GM21526 (cell line): ENCODE measurements around the gene DNAH2.
A peak's percentile ranks its signal among the peaks of the same experiment; 100 is the strongest.

ENCODE experiments used
- ATAC-seq: cut with Tn5 transposase; IDR thresholded peaks from one replicate; pipeline ENCODE4 v1.9.1; 2021; ENCODE audit warnings: moderate library complexity; ENCODE audit not compliant: unreplicated experiment, low FRiP score

DNAH2 gene

DNA sequence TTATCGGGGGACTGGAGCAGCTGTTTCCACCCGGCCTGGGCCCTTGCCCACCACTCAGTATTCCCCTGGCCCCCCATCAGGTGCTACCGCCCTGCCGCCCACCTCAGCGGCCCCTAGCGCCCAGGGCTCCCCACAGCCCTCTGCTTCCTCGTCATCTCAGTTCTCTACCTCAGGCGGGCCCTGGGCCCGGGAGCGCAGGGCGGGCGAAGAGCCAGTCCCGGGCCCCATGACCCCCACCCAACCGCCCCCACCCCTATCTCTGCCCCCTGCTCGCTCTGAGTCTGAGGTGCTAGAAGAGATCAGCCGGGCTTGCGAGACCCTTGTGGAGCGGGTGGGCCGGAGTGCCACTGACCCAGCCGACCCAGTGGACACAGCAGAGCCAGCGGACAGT lies 131.2 kb downstream of the DNAH2 start:
- ATAC-seq, result no peak

DNA sequence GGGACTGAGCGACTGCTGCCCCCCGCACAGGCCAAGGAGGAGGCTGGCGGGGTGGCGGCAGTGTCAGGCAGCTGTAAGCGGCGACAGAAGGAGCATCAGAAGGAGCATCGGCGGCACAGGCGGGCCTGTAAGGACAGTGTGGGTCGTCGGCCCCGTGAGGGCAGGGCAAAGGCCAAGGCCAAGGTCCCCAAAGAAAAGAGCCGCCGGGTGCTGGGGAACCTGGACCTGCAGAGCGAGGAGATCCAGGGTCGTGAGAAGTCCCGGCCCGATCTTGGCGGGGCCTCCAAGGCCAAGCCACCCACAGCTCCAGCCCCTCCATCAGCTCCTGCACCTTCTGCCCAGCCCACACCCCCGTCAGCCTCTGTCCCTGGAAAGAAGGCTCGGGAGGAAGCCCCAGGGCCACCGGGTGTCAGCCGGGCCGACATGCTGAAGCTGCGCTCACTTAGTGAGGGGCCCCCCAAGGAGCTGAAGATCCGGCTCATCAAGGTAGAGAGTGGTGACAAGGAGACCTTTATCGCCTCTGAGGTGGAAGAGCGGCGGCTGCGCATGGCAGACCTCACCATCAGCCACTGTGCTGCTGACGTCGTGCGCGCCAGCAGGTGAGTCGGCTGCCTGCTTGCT lies 131.7 kb downstream of the DNAH2 start:
- ATAC-seq, result no peak

DNA sequence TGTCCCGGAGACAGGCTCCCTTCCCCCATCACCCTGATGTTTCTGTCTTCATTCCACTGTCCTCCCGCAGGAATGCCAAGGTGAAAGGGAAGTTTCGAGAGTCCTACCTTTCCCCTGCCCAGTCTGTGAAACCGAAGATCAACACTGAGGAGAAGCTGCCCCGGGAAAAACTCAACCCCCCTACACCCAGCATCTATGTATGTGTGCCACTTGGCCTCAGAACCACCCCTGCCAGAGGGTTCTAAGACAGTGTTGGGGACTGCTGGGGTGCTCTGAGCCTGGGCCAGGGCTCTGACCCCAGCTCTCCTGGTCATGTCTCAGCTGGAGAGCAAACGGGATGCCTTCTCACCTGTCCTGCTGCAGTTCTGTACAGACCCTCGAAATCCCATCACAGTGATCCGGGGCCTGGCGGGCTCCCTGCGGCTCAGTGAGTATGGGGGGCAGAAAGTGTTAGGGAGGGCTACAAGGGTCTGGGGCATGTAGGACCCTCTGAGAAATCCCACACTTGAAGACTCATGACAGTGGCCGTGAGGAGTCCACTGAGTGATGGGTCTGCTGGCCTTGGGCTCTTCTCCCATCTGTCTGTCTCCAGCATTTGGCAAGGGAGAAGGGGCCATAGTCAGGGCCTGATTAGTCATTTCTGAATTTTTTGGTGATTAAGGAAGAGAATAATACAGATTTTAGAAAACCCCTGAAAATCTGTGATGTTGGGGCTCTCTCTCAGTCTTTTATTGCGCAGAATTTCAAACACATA lies 132.4 kb downstream of the DNAH2 start:
- ATAC-seq, result no peak

DNA sequence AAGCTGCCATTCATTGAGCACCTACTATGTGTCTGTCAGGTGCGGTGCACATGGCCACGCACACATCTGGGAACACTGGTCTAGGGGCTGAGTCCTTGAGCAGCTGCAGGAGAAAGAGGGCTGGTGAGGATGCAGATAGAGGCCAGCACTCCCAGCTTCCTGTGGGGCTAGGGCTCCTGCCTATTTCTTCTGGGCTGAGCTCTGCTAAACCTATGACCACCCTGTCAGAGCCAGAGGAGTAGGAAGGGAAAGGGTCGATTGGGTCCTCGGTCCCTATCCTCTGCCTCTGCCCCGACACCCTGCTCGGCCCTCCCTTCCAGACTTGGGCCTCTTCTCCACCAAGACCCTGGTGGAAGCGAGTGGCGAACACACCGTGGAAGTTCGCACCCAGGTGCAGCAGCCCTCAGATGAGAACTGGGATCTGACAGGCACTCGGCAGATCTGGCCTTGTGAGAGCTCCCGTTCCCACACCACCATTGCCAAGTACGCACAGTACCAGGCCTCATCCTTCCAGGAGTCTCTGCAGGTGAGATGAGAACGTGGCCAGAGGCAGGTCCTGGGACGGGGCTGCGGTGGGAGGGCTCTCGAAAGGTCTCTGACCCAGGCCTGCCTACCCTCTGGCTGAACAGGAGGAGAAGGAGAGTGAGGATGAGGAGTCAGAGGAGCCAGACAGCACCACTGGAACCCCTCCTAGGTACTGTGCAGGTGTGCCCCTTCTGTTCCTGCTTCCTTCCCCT lies 133.3 kb downstream of the DNAH2 start:
- no peak for ATAC-seq

DNA sequence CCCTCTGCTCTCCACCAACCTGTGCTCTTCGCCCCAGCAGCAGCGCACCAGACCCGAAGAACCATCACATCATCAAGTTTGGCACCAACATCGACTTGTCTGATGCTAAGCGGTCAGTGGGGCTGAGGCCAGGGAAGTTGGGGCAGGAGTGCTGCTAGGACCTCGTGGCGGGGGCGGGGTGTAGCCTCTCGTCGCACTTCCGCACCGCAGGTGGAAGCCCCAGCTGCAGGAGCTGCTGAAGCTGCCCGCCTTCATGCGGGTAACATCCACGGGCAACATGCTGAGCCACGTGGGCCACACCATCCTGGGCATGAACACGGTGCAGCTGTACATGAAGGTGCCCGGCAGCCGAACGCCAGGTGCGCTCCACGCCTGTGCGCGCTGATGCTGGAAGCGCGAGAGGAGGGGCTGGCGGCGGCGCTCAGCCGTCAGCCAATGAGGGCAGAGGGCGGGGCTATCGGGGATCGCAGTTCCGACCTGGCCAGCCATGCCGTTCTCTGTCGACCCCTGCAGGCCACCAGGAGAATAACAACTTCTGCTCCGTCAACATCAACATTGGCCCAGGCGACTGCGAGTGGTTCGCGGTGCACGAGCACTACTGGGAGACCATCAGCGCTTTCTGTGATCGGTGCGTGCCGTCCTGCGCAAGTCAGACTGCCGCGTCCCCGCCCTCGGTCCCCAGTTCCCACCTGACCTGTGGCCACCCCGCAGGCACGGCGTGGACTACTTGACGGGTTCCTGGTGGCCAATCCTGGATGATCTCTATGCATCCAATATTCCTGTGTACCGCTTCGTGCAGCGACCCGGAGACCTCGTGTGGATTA lies 134.1 kb downstream of the DNAH2 start:
- ATAC-seq, result peak; percentile 49

DNA sequence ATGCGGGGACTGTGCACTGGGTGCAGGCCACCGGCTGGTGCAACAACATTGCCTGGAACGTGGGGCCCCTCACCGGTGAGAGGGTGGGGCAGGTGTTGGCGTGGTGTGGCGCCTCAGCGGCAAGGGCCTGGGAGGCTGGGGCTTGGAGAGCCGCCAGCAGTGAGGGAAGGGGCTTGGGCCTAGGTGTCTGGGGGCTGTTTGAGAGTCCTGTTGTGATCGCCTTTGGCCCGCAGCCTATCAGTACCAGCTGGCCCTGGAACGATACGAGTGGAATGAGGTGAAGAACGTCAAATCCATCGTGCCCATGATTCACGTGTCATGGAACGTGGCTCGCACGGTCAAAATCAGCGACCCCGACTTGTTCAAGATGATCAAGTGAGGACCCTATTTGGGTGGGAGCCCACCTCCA lies 134.7 kb downstream of the DNAH2 start:
- no peak for ATAC-seq

DNA sequence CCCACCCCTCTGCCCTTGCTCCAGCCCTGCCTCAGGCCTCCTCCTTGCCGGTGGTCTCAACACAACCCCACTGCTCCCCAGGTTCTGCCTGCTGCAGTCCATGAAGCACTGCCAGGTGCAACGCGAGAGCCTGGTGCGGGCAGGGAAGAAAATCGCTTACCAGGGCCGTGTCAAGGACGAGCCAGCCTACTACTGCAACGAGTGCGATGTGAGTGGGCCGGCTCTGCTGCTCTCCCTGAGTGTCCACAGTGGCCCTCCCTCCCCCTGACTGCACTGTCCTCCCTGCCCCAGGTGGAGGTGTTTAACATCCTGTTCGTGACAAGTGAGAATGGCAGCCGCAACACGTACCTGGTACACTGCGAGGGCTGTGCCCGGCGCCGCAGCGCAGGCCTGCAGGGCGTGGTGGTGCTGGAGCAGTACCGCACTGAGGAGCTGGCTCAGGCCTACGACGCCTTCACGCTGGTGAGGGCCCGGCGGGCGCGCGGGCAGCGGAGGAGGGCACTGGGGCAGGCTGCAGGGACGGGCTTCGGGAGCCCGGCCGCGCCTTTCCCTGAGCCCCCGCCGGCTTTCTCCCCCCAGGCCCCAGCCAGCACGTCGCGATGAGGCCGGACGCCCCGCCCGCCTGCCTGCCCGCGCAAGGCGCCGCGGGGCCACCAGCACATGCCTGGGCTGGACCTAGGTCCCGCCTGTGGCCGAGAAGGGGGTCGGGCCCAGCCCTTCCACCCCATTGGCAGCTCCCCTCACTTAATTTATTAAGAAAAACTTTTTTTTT lies 135.6 kb downstream of the DNAH2 start:
- no peak for ATAC-seq

DNA sequence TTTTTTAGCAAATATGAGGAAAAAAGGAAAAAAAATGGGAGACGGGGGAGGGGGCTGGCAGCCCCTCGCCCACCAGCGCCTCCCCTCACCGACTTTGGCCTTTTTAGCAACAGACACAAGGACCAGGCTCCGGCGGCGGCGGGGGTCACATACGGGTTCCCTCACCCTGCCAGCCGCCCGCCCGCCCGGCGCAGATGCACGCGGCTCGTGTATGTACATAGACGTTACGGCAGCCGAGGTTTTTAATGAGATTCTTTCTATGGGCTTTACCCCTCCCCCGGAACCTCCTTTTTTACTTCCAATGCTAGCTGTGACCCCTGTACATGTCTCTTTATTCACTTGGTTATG lies 136.1 kb downstream of the DNAH2 start:
- no peak for ATAC-seq

DNA sequence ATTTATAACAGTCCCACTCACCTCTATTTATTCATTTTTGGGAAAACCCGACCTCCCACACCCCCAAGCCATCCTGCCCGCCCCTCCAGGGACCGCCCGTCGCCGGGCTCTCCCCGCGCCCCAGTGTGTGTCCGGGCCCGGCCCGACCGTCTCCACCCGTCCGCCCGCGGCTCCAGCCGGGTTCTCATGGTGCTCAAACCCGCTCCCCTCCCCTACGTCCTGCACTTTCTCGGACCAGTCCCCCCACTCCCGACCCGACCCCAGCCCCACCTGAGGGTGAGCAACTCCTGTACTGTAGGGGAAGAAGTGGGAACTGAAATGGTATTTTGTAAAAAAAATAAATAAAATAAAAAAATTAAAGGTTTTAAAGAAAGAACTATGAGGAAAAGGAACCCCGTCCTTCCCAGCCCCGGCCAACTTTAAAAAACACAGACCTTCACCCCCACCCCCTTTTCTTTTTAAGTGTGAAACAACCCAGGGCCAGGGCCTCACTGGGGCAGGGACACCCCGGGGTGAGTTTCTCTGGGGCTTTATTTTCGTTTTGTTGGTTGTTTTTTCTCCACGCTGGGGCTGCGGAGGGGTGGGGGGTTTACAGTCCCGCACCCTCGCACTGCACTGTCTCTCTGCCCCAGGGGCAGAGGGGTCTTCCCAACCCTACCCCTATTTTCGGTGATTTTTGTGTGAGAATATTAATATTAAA lies 136.7 kb downstream of the DNAH2 start:
- ATAC-seq, result no peak

DNA sequence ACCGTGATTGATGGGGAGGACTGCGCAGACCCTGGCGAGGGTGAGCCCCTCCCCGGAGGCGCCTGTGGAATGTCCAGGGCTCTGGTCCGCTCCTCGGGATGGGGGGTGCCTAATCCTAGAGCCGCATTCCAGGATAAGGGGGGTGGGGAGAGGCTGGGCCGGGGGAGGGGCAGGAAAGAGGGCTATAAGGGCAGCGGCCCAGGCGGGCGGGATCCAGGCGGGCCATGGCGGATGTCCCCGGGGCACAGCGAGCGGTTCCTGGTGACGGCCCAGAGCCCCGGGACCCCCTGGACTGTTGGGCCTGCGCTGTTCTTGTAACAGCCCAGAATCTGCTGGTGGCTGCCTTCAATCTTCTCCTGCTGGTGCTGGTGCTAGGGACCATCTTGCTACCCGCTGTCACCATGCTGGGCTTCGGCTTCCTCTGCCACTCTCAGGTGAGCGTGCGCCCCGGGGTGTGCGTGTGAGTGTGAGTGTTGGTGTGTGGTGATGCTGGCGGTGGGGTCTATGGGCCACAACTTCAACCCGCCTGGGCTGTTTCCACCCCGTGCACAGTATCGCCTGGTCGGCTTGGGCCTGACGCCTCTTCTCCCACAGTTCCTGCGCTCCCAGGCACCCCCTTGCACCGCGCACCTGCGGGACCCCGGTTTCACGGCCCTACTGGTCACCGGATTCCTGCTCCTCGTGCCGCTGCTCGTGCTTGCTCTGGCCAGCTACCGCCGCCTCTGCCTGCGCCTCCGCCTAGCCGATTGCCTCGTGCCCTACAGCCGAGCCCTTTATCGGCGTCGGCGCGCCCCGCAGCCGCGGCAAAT lies 137.5 kb downstream of the DNAH2 start, which contains the start of gene TMEM88:
Gene TMEM88 (plus strand): TSS at position 216 of the 809 bp plus-strand sequence. CDS start 9 bp downstream, at position 225.
- ATAC-seq, result no peak

DNA sequence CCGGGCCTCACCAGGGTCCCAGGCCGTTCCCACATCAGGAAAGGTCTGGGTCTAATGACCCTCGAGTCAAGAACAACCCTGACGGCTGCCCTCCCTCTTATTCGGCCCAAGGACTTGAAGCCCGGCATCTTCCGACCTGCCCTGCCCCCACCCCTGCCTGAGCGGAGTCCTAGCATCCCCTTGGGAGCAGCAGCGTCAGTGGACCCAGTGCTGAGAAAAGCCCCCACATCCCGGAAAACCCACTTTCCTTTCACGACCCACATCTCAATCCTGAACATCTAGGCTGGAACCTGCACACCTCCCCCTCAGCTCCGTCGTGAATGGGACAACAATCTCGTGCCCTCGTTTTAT lies 138.1 kb downstream of the DNAH2 start:
- ATAC-seq, result no peak

DNA sequence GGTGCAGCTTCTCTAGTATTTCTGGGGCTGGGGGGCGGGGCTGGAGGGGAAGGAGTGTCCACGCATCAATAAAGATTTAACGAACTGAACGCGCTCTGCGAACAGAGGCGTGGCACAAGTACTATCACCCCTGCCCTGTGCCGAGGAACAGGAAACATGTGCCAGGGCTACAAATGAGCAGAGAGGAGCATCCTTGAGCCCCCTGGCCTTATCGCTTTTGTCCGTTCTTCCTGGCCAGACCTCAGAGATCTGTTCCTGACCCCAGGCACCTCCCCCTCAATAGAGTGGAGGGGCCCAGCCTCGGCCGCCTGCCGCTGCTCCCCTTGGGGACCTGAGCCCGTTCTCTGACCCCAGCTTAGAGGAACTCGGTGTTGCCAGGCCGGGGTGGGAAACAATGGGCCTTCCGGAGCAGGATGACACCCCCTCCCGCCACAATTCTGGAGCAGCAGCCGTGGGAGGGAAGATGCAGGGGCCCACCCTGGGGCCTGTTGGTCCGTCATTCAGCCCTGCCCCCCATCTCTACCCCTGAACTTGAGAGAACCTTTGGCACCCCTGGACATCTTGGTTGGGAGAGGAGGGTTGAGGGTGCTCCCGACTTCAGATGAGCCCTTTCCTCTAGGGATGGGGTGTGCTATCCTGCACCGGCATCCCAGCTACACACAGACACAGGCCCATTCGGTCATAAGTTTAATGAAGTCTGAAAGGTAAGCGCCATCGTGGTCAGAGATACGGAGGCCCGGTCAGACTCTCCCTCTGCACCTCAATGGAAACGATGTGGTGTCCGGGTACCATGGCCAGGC lies 138.7 kb downstream of the DNAH2 start:
- ATAC-seq, result no peak

DNA sequence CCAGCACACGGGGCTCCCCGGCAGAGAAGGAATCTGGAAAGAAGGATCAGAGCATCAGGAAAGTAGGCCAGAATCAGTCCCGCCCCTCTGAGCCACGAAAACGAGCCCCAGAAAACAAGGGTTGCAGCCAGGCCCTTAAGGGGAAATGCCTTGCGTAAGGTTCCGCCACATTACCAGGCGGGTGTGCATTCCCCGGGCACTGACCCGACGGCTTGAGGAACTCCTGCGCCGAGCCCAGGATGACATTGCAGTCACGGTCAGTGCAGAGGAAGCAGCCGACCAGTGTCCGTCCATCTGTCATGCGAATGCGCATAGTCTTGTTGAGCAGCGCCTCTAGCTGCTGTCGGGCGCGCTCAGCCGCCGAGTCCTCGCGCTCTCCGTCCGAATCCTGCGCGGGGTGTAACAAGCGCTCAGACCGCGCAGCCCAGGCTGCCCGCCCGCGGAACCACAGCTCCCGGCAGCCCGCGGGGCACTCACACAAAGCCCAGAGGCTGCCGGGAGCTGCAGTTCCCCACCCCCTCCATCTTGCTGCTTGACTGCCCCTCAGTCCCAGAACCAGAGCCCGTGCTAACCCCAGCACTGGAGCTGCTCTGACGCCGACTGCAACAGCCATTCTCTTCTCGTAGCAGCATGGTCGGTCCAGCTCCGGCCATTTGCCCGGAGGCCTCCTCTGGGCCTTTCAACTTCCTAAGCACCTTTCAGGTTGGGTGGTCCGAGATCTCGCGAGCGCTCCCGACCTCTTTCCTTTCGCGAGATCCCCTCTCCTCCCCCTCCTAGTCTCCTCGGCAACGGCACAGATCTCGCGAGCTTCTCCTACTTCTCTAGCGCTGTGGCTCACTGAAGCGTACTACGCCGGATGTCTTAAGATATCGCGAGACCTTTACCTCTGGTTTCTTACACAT lies 139.5 kb downstream of the DNAH2 start, which contains the start of gene NAA38:
Gene NAA38 (minus strand): TSS at position 749 of the 902 bp plus-strand sequence. CDS start 96 bp downstream, at position 653.
- ATAC-seq, result peak; percentile 60

DNA sequence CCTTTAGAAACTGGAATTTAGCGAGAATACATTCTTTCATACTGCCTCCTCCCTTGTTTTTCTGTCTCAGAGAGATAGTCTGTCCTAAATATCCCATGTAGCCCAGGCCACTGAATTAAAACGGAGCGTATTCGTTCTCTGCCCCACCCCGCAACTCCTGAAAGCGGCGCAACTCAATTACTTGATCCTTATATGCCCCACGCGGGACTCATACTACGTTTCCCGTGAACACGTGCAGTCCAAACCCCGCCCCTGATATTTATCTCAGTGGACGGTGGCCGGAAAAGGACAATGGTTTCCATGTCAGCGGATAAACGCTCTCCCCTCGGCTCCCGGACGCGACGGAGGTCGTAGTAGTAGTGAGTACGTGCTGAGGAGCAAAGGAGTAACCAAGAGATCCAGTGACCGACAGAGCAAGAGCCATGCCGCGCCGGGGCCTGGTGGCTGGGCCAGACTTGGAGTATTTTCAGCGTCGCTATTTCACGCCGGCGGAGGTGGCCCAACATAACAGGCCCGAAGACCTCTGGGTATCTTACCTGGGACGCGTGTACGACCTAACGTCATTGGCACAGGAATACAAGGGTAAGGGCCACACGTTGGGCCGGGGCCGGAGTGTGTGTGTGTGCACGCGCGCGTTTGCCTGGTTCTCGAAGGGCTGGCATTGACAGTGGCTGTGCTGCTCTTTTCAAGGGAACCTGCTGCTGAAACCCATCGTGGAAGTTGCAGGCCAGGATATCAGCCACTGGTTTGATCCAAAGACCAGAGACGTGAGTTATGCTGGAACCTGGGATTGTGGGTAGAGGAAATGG lies 140.4 kb downstream of the DNAH2 start, which contains the start of gene CYB5D1:
Gene CYB5D1 (plus strand): TSS at position 291 of the 809 bp plus-strand sequence. CDS start 132 bp downstream, at position 423.
- peak; percentile 26 for ATAC-seq

DNA sequence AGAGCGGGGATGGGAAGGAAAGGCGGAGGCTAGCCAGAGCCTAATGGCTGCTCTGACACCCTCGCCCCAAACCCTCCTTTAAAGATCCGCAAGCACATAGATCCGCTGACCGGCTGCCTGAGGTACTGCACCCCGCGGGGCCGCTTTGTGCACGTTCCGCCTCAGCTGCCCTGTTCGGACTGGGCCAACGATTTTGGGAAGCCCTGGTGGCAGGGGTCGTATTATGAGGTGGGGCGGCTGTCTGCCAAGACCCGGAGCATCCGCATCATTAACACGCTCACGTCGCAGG lies 140.9 kb downstream of the DNAH2 start:
- ATAC-seq, result no peak

DNA sequence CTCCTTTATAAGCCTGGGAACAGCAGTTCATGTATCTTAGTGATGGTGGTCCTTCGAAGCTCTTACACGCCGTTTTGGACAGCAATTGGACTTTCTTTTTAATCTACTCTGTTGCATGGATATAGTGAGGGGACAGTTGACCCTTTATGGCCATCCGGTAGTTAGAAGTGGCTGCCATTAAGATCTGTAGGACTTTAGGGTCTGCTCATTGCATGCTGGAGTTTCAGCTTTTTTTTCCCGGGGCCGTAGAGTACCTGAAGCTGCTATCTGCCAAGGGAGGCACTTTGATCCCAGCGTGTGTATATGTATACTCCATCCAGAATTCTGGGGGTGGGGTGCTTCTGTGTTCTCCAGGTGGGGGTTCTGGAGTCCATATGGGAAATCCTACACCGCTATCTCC lies 141.5 kb downstream of the DNAH2 start:
- no peak for ATAC-seq
